GM12878 (cell line): ENCODE data around the gene TRPM1. TPM values are rescaled to one million over a fixed set of nuclear protein-coding genes. Genes with fewer than 3 reads are reported as not detected.

Experiments used
- ATAC-seq: fragments of 200-7000 bp; cut with Tn5 transposase; 3 replicates; pipeline ENCODE4 v1.9.1; 2020; ENCODE audit warnings: mild to moderate bottlenecking, moderate library complexity
- BruUV-seq: library from RNA; stranded (reverse); fragments of 400-500 nt; replicated peaks from 2 replicates; lab custom pipeline; 2021; lab: Mats Ljungman, UMichigan
- CTCF ChIA-PET: fragments of 300-600 bp; sonication (Branson Sonifier 250); formaldehyde crosslinking; extraction: SDS; loops from one replicate; lab custom pipeline; 2021; ENCODE audit warnings: inconsistent platforms; lab: Yijun Ruan, JAX
- POLR2A ChIA-PET: fragments of 350-600 bp; formaldehyde crosslinking; extraction: SDS; loops from one replicate; lab custom pipeline; 2021; ENCODE audit warnings: inconsistent platforms; lab: Charles Lee
- RAD21 ChIA-PET: fragments of 300-600 bp; sonication (Branson Sonifier 250); formaldehyde crosslinking; loops from one replicate; lab custom pipeline; 2023; ENCODE audit warnings: antibody characterized with exemption; ENCODE audit not compliant: unreplicated experiment; lab: Charles Lee
- SMC1A ChIA-PET: fragments of 300-600 bp; sonication (Branson Sonifier 250); formaldehyde crosslinking; loops from one replicate; lab custom pipeline; 2023; ENCODE audit not compliant: unreplicated experiment, uncharacterized antibody; lab: Charles Lee
- DNase-seq: peaks from one replicate; pipeline ENCODE4 v3.0.0-alpha.2; 2011; ENCODE audit warnings: low read depth, low spot score
- FAIRE-seq: peaks from 3 replicates; lab custom pipeline; 2011; peaks lifted over from hg19 to GRCh38; lab: Jason Lieb, UNC
- H2AFZ ChIP-seq: 2 replicates; pipeline ENCODE4 v1.6.0; 2011; ENCODE audit warnings: low read depth, low read length, control low read depth; ENCODE audit not compliant: control insufficient read depth
- H3K27ac ChIP-seq: 2 replicates; pipeline ENCODE4 v1.5.1; 2011; ENCODE audit warnings: control low read depth; ENCODE audit not compliant: control insufficient read depth, insufficient read depth
- H3K27me3 ChIP-seq, 2 experiments: replicated peaks in 1 of 2; 2 replicates each; pipeline versions ENCODE4 v1.6.0 to v1.6.1; 2011; ENCODE audit warnings: low read length in 1 of 2; ENCODE audit not compliant: control insufficient read depth in 2 of 2, insufficient read depth in 2 of 2
- H3K36me3 ChIP-seq, 2 experiments: 2 replicates each; pipeline ENCODE4 v1.5.1; 2011; ENCODE audit warnings: low read length in 1 of 2; ENCODE audit not compliant: control insufficient read depth in 2 of 2, insufficient read depth in 2 of 2
- H3K4me1 ChIP-seq: 2 replicates; pipeline ENCODE4 v1.6.1; 2011; ENCODE audit warnings: mild to moderate bottlenecking, low read length, moderate library complexity, mixed read lengths; ENCODE audit not compliant: control insufficient read depth, insufficient read depth
- H3K4me2 ChIP-seq: 2 replicates; pipeline ENCODE4 v1.6.0; 2011; ENCODE audit warnings: control low read depth; ENCODE audit not compliant: control insufficient read depth, insufficient read depth
- H3K4me3 ChIP-seq: fragments of 200-600 bp; sonication (generic); 2 replicates; pipeline ENCODE4 v1.5.1; 2016
- H3K79me2 ChIP-seq: 2 replicates; pipeline ENCODE4 v1.6.0; 2011; ENCODE audit warnings: low read length; ENCODE audit not compliant: control insufficient read depth, insufficient read depth
- H3K9ac ChIP-seq: 2 replicates; pipeline ENCODE4 v1.8.0; 2011; ENCODE audit warnings: low read length, control low read depth, mixed read lengths; ENCODE audit not compliant: control insufficient read depth, insufficient read depth
- H3K9me3 ChIP-seq: replicated peaks from 3 replicates; pipeline ENCODE4 v1.5.1; 2011; ENCODE audit warnings: mild to moderate bottlenecking, low read length; ENCODE audit not compliant: control insufficient read depth, insufficient read depth
- H4K20me1 ChIP-seq: 2 replicates; pipeline ENCODE4 v1.6.0; 2011; ENCODE audit not compliant: control insufficient read depth, insufficient read depth
- ATF3 ChIP-seq: IDR thresholded peaks from 2 replicates; pipeline ENCODE4 v1.6.1; 2011; ENCODE audit warnings: low read depth, mild to moderate bottlenecking, low read length, moderate library complexity, borderline replicate concordance; ENCODE audit errors: extremely low read depth
- CTCF ChIP-seq, 3 experiments: IDR thresholded peaks in 2 of 3; conservative IDR thresholded peaks in 1 of 3; 2 replicates each; pipeline ENCODE4 v1.5.1; 2011; ENCODE audit warnings: low read depth in 3 of 3, low read length in 3 of 3, mild to moderate bottlenecking in 3 of 3, control low read depth in 2 of 3, moderate library complexity in 2 of 3, inconsistent platforms in 1 of 3, mixed read lengths in 1 of 3; ENCODE audit not compliant: control insufficient read depth in 2 of 3, insufficient read depth in 1 of 3; ENCODE audit errors: extremely low read depth in 1 of 3
- DPF2 ChIP-seq: fragments of 450-650 bp; IDR thresholded peaks from 2 replicates; pipeline ENCODE4 v1.6.1; 2017; ENCODE audit warnings: mild to moderate bottlenecking
- IRF4 ChIP-seq: IDR thresholded peaks from 2 replicates; pipeline ENCODE4 v1.6.1; 2011; ENCODE audit warnings: low read depth, low read length
- ZBED1 ChIP-seq: IDR thresholded peaks from 2 replicates; pipeline ENCODE4 v1.6.1; 2016; ENCODE audit warnings: borderline replicate concordance
- ZNF207 ChIP-seq: fragments of 450-650 bp; IDR thresholded peaks from 2 replicates; pipeline ENCODE4 v1.6.1; 2014; ENCODE audit warnings: antibody characterized with exemption, mild to moderate bottlenecking, borderline replicate concordance
- WGBS: methylation state at CpG from one replicate; pipeline ENCODE4 v1.1.6; 2016; ENCODE audit warnings: low lambda C conversion rate; ENCODE audit not compliant: insufficient replicate concordance, insufficient coverage; ENCODE audit errors: missing lambda C conversion rate; 5-methylcytosine and 5-hydroxymethylcytosine counted together
- in situ Hi-C: fragments of 300-500 bp; cut with MboI; formaldehyde crosslinking; loops from 9 replicates; pipeline ENCODE4 v1.14.3; 2018; ENCODE audit warnings: mixed read lengths
- intact Hi-C: fragments of 100-400 bp; cut with micrococcal nuclease; formaldehyde crosslinking; loops from one replicate; pipeline ENCODE4 v1.14.2; 2022; ENCODE audit not compliant: unreplicated experiment
- polyA plus RNA-seq, 11 experiments: library from polyadenylated mRNA; depleted of rRNA in 4 of 11; unstranded in 6 of 11; stranded (reverse) in 5 of 11; fragments of >200 nt; fragmentation: Nextera tagmentation in 4 of 11; fragmentation: Illumina TruSeq in 1 of 11; extraction: Ambion mirVana in 4 of 11; extraction: Trizol in 1 of 11; gene quantifications; 1 replicate in 1 of 11; 2 replicates in 10 of 11; pipeline versions ENCODE4 v1.2.1 to v1.2.3, GENCODE V29; 2011 to 2016; ENCODE audit warnings: inconsistent platforms in 2 of 11, missing spikeins in 2 of 11, low read depth in 1 of 11
- total RNA-seq, 4 experiments: library from RNA; depleted of rRNA in 3 of 4; stranded (reverse); fragments of >200 nt in 3 of 4; fragmentation: Illumina TruSeq in 1 of 4; extraction: Trizol in 1 of 4; gene quantifications; 2 replicates each; pipeline versions ENCODE4 v1.2.1 to v1.2.3, GENCODE V29; 2013 to 2021

TRPM1 gene
- total and polyA plus RNA-seq, 10 of the 15 experiments (the other 5 are each of a cell fraction or from before 2014, with no cell fraction given), result 0.01 to 0.10 (median 0.05) TPM; not detected in 4

- no TSS peak for BruUV-seq
- Histone ChIP-seq H3K9me3 (no peaks in the 10 kb centered on the region), H3K79me2 (no peaks in the 10 kb centered on the region), H3K27me3 (no peaks in the 10 kb centered on the region), H4K20me1 (no peaks in the 10 kb centered on the region), H2AFZ (no peak overlapping the region), H3K27ac (no peak overlapping the region), H3K9ac (no peak overlapping the region), H3K4me2 (no peak overlapping the region), H3K4me3 (no peak overlapping the region), H3K4me1 (no peaks in the 10 kb centered on the region), H3K36me3 (no peaks in the 10 kb centered on the region)
- RAD21 ChIA-PET, result no interaction called here
- DNase-seq, result no peak
- intact Hi-C loops, result no loop called here
- no peak for FAIRE-seq
- in situ Hi-C loops, result no loop called here
- POLR2A ChIA-PET, result no interaction called here
- CTCF ChIA-PET, result interaction anchor here (0.7 to 3.1 kb wide), 3 partner anchors 16 to 343 kb away, joined by 3 to 12 read pairs (median 4); no protein-coding TSS in a partner anchor
- SMC1A ChIA-PET, result interaction anchor here (0.7 kb wide), 1 partner anchor 227 kb away, joined by 3 read pairs; no protein-coding TSS in a partner anchor
- TF ChIP-seq ZBED1, result no peak
- TF ChIP-seq ATF3, result no peak
- TF ChIP-seq CTCF (IDR thresholded peaks at IDR 0.05 in 2 of 3, conservative IDR thresholded peaks at IDR 0.05 in 1 of 3; ENCODE audit: control insufficient read depth in 2 of 3, extremely low read depth in 1 of 3, insufficient read depth in 1 of 3, low read depth in 3 of 3, low read length in 3 of 3), result 0 out of 6 replicates have a peak, but pooled peaks of 1 of the 3 experiments have one; percentile 5
- no peak for TF ChIP-seq IRF4
- TF ChIP-seq ZNF207, result no peak
- TF ChIP-seq DPF2, result no peak
- ATAC-seq, result no peak
- 64% methylated on average over 7 of the region's 7 CpGs for WGBS
Measured at GRCh38 chr15:31145271-31145911, 43.9 kb upstream of the TRPM1 start.
